Smooth muscle cell (in vitro differentiated cells): ENCODE measurements around the gene DEUP1. TPM values are rescaled to one million over a fixed set of nuclear protein-coding genes. Genes with fewer than 3 reads are reported as not detected.

ENCODE experiments used
- DNase-seq: peaks from one replicate; lab custom pipeline; 2025; ENCODE audit not compliant: unreplicated experiment; lab: John Stamatoyannopoulos, UW
- H2AFZ ChIP-seq: fragments of 200-600 bp; sonication (generic); 2 replicates; pipeline ENCODE4 v1.6.0; 2016; ENCODE audit warnings: antibody characterized with exemption, low read depth, mild to moderate bottlenecking
- H3F3A ChIP-seq: fragments of 200-600 bp; sonication (generic); 2 replicates; pipeline ENCODE4 v1.6.0; 2017; ENCODE audit warnings: antibody characterized with exemption, low read depth
- H3K27ac ChIP-seq: fragments of 200-600 bp; sonication (generic); 2 replicates; pipeline ENCODE4 v1.5.1; 2016; ENCODE audit warnings: low read depth, mild to moderate bottlenecking
- H3K27me3 ChIP-seq: fragments of 200-600 bp; sonication (generic); 2 replicates; pipeline ENCODE4 v1.6.1; 2016; ENCODE audit warnings: low read depth, mild to moderate bottlenecking
- H3K36me3 ChIP-seq: fragments of 200-600 bp; sonication (generic); 2 replicates; pipeline ENCODE4 v1.5.1; 2016; ENCODE audit warnings: low read depth
- H3K4me1 ChIP-seq: fragments of 200-600 bp; sonication (generic); 2 replicates; pipeline ENCODE4 v1.5.1; 2016; ENCODE audit warnings: low read depth
- H3K4me2 ChIP-seq: fragments of 200-600 bp; sonication (generic); 2 replicates; pipeline ENCODE4 v1.6.0; 2016; ENCODE audit warnings: mild to moderate bottlenecking
- H3K4me3 ChIP-seq: fragments of 200-600 bp; sonication (generic); 2 replicates; pipeline ENCODE4 v1.5.1; 2016; ENCODE audit warnings: mild to moderate bottlenecking
- H3K79me2 ChIP-seq: fragments of 200-600 bp; sonication (generic); 2 replicates; pipeline ENCODE4 v1.6.0; 2016; ENCODE audit warnings: low read depth, mild to moderate bottlenecking
- H3K9ac ChIP-seq: fragments of 200-600 bp; sonication (generic); 2 replicates; pipeline ENCODE4 v1.6.0; 2016; ENCODE audit warnings: low read depth
- H3K9me3 ChIP-seq: fragments of 200-600 bp; sonication (generic); replicated peaks from 2 replicates; pipeline ENCODE4 v1.5.1; 2016; ENCODE audit warnings: low read depth
- H4K20me1 ChIP-seq: fragments of 200-600 bp; sonication (generic); 2 replicates; pipeline ENCODE4 v1.6.0; 2016; ENCODE audit warnings: low read depth
- WGBS: methylation state at CpG from one replicate; pipeline ENCODE4 v1.1.7; 2016; ENCODE audit warnings: low lambda C conversion rate; 5-methylcytosine and 5-hydroxymethylcytosine counted together
- polyA plus RNA-seq: library from polyadenylated mRNA; unstranded; fragments of >200 nt; fragmentation: Nextera tagmentation; extraction: Ambion mirVana; gene quantifications from 2 replicates; pipeline ENCODE4 v1.2.1, GENCODE V29; 2016
- total RNA-seq: library from RNA; depleted of rRNA; stranded (reverse); fragments of >200 nt; gene quantifications from 2 replicates; pipeline ENCODE4 v1.2.3, GENCODE V29; 2014
- TF ChIP-seq, protein P1 (sequence below): fragments of 200-600 bp; sonication (generic); IDR thresholded peaks from 2 replicates; pipeline ENCODE4 v1.5.1; 2017; ENCODE audit warnings: borderline replicate concordance, mild to moderate bottlenecking, antibody characterized with exemption; ENCODE audit not compliant: insufficient read depth, poor library complexity, severe bottlenecking

DEUP1 gene
- total and polyA plus RNA-seq, 2 experiments from 2014 or later = 0.90 TPM; not detected in 1

DNA sequence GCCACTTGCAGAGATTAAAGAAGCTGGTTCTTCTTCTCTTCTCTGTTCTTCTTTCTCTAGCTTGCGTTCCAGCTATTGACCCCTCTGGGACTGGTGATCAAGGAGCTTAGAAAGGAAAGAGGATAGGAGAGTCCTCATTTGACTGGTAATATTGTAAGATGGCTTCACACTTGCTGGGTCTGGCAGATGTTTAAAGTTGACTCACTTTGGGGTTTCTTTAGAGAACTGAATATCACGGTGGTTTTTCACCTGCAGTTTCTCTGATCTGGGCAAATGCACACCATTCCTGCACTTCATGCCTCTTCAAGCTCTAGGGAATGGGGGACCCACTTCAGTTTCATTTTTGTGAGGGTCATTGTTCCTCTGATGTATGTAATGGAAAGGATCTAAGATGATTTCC, 41.8 kb upstream of the DEUP1 start:
- H2AFZ ChIP-seq = no peak overlapping the region
- no peak overlapping the region for H3K4me3 ChIP-seq
- no peaks in the 10 kb centered on the region for H3F3A ChIP-seq
- DNase-seq = no peak
- H3K9ac ChIP-seq = no peak overlapping the region
- no peaks in the 10 kb centered on the region for H3K36me3 ChIP-seq
- H3K4me1 ChIP-seq = peaks cover 7% of the 10 kb centered on the region
- TF ChIP-seq, protein P1, sequence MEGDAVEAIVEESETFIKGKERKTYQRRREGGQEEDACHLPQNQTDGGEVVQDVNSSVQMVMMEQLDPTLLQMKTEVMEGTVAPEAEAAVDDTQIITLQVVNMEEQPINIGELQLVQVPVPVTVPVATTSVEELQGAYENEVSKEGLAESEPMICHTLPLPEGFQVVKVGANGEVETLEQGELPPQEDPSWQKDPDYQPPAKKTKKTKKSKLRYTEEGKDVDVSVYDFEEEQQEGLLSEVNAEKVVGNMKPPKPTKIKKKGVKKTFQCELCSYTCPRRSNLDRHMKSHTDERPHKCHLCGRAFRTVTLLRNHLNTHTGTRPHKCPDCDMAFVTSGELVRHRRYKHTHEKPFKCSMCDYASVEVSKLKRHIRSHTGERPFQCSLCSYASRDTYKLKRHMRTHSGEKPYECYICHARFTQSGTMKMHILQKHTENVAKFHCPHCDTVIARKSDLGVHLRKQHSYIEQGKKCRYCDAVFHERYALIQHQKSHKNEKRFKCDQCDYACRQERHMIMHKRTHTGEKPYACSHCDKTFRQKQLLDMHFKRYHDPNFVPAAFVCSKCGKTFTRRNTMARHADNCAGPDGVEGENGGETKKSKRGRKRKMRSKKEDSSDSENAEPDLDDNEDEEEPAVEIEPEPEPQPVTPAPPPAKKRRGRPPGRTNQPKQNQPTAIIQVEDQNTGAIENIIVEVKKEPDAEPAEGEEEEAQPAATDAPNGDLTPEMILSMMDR = no peak
- no peak overlapping the region for H3K27ac ChIP-seq
- 71% methylated on average over 2 of the region's 2 CpGs for WGBS
- H3K79me2 ChIP-seq = no peaks in the 10 kb centered on the region
- no peaks in the 10 kb centered on the region for H3K9me3 ChIP-seq
- no peak overlapping the region for H3K4me2 ChIP-seq
- H3K27me3 ChIP-seq = no peaks in the 10 kb centered on the region
- no peaks in the 10 kb centered on the region for H4K20me1 ChIP-seq

DNA sequence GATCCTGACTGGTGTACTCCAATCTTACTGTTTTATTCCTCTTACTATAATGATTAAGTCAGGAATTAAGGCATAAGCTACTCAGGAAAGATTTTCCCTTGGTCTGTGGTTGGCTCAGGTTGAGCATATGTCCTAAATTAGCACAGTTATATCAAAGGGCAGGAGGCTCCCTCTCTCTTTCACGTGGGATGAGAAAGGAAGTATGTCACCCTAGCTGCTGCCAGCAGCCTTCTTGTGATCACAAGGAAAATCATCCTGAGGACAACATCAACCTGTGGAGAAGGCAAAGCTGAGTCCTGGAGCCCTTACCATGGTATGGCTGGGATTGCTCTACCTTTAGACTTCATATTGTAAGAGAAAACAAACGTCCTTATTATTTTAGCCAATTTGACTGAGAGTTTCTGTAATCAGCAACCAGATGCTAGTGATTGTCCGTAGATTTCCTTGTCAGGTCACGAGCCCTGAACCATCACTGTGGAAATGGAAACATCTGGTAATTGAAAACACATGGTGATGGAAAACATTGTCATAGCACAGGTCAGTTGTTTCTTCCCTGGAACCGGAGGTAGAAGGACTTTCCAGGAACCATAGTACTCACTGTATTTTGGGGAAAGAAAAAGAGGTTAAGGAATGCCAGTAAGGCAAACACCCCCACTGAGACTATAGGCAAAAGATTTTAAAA, 40.6 kb upstream of the DEUP1 start:
- 66% methylated on average over 5 of the region's 5 CpGs for WGBS
- H3F3A ChIP-seq = no peaks in the 10 kb centered on the region
- TF ChIP-seq, protein P1 = no peak
- H4K20me1 ChIP-seq = no peaks in the 10 kb centered on the region
- H3K27ac ChIP-seq = no peak overlapping the region
- no peak overlapping the region for H3K4me2 ChIP-seq
- no peak overlapping the region for H3K9ac ChIP-seq
- H3K79me2 ChIP-seq = no peaks in the 10 kb centered on the region
- no peaks in the 10 kb centered on the region for H3K27me3 ChIP-seq
- no peak for DNase-seq
- H2AFZ ChIP-seq = no peak overlapping the region
- no peak overlapping the region for H3K4me3 ChIP-seq
- peaks cover 7% of the 10 kb centered on the region for H3K4me1 ChIP-seq
- no peaks in the 10 kb centered on the region for H3K36me3 ChIP-seq
- H3K9me3 ChIP-seq = no peaks in the 10 kb centered on the region

DNA sequence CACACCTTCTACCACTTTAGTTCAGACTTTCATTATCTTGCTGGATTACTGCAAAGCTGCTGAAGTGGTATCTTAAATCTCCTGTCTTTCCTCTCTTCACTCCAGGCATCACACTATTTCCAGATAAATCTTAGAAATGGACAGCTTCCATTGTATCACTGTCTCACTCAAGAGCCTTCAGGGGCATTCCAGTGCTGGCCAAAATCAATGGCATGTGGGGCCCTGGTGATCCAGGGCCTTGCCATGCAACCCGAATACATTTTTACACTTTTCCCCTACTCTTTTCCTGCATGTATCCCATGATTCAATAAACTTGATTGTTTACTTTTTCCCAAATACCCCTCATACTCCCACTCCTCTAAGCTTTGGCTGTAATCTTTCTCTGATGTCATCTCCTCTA, 39.4 kb upstream of the DEUP1 start:
- TF ChIP-seq, protein P1 = no peak
- H3K27me3 ChIP-seq = no peaks in the 10 kb centered on the region
- no peaks in the 10 kb centered on the region for H3F3A ChIP-seq
- H3K4me1 ChIP-seq = peaks cover 7% of the 10 kb centered on the region
- no peak overlapping the region for H3K4me2 ChIP-seq
- no peaks in the 10 kb centered on the region for H4K20me1 ChIP-seq
- H3K4me3 ChIP-seq = no peak overlapping the region
- no peak overlapping the region for H2AFZ ChIP-seq
- no peaks in the 10 kb centered on the region for H3K9me3 ChIP-seq
- 52% methylated on average over 1 of the region's 1 CpG for WGBS
- H3K36me3 ChIP-seq = no peaks in the 10 kb centered on the region
- H3K27ac ChIP-seq = no peak overlapping the region
- no peaks in the 10 kb centered on the region for H3K79me2 ChIP-seq
- H3K9ac ChIP-seq = no peak overlapping the region
- no peak for DNase-seq

DNA sequence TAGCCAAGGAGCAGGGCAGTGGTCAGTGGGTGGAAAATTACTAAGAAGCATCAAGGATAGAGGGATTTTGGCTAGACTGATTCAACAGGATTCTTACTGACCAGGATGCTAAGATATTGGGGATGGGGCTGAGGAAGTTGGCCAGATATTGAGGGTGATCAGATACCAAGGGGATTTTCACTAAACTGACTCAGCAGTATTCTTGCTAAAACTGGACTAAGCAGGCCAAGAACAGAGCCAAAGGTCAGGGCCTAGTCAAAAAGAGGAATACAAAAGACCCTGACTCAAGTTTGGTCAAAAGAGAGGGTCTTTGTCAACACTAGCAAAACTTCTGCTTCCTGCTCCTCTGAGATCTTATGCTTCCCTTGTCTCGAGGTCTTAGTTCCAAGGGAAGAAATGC, 38.6 kb upstream of the DEUP1 start:
- Histone ChIP-seq H3K9ac (no peak overlapping the region), H3F3A (no peaks in the 10 kb centered on the region), H3K79me2 (no peaks in the 10 kb centered on the region), H3K4me3 (no peak overlapping the region), H3K4me1 (peaks cover 7% of the 10 kb centered on the region), H3K27ac (no peak overlapping the region), H3K9me3 (no peaks in the 10 kb centered on the region), H3K36me3 (no peaks in the 10 kb centered on the region), H4K20me1 (no peaks in the 10 kb centered on the region), H3K4me2 (no peak overlapping the region), H2AFZ (no peak overlapping the region), H3K27me3 (no peaks in the 10 kb centered on the region)
- DNase-seq = no peak
- WGBS = 92% methylated on average over 1 of the region's 1 CpG
- TF ChIP-seq, protein P1 = no peak
